HG03575 (cell line): ENCODE data around the gene RNF128.
"Not testable (repeated sequence)": the region's sequence is repeated elsewhere in the genome, so short reads cannot be mapped to it uniquely, and the experiment has no call there.

ENCODE experiments used
- ATAC-seq: cut with Tn5 transposase; IDR thresholded peaks from one replicate; pipeline ENCODE4 v1.9.1; 2021; ENCODE audit not compliant: unreplicated experiment, insufficient number of reproducible peaks, low FRiP score; ENCODE audit errors: extremely low read depth

RNF128 gene

GRCh38 chrX:106740193-106740780 is 13.8 kb downstream of the RNF128 start:
- ATAC-seq = no peak

GRCh38 chrX:106742193-106742592 is 15.7 kb downstream of the RNF128 start:
- no peak for ATAC-seq

GRCh38 chrX:106742805-106743204 is 16.3 kb downstream of the RNF128 start:
- no peak for ATAC-seq

GRCh38 chrX:106748377-106748776 is 21.9 kb downstream of the RNF128 start:
- ATAC-seq = no peak

- ATAC-seq = no peak
These were observed 24.9 kb downstream of the RNF128 start for GRCh38 chrX:106751407-106751806.

GRCh38 chrX:106752101-106752678 is 25.7 kb downstream of the RNF128 start:
- no peak for ATAC-seq

- ATAC-seq = not testable (repeated sequence)
These were observed 42.8 kb downstream of the RNF128 start for GRCh38 chrX:106769288-106769687.

- ATAC-seq = no peak
These were observed 48.5 kb downstream of the RNF128 start for GRCh38 chrX:106774981-106775380.

GRCh38 chrX:106780264-106780663 is 53.8 kb downstream of the RNF128 start:
- no peak for ATAC-seq

- ATAC-seq = no peak
These were observed 54.3 kb downstream of the RNF128 start for GRCh38 chrX:106780664-106781377.

- no peak for ATAC-seq
These were observed 57.2 kb downstream of the RNF128 start for GRCh38 chrX:106783716-106784115.

GRCh38 chrX:106791495-106791894 is 65.0 kb downstream of the RNF128 start:
- ATAC-seq = no peak

GRCh38 chrX:106802063-106802387 is 75.5 kb downstream of the RNF128 start:
- peak; percentile 13 for ATAC-seq

- ATAC-seq = peak; percentile 87
These were observed 76.1 kb downstream of the RNF128 start, which contains the start of gene TBC1D8B for GRCh38 chrX:106802388-106803275. TSS of gene TBC1D8B (plus strand) at chrX:106802673. CDS start at chrX:106802854, 181 bp downstream.

GRCh38 chrX:106811131-106811910 is 84.8 kb downstream of the RNF128 start:
- no peak for ATAC-seq

- not testable (repeated sequence) for ATAC-seq
These were observed 86.4 kb downstream of the RNF128 start for GRCh38 chrX:106812930-106813329.

GRCh38 chrX:106814093-106814492 is 87.6 kb downstream of the RNF128 start:
- not testable (repeated sequence) for ATAC-seq
